GM21515 (cell line): Measurements from ENCODE around the gene DNASE1L1.

ENCODE experiments used
- ATAC-seq: cut with Tn5 transposase; IDR thresholded peaks from one replicate; pipeline ENCODE4 v1.9.1; 2021; ENCODE audit not compliant: unreplicated experiment

Gene DNASE1L1

GRCh38 chrX:154369449-154370299 is 39.4 kb downstream of the DNASE1L1 start:
- ATAC-seq: no peak

GRCh38 chrX:154368630-154369448 is 40.2 kb downstream of the DNASE1L1 start:
- ATAC-seq: no peak

- no peak for ATAC-seq
These were observed 41.4 kb downstream of the DNASE1L1 start for GRCh38 chrX:154367474-154368308.

- no peak for ATAC-seq
These were observed 42.4 kb downstream of the DNASE1L1 start for GRCh38 chrX:154366666-154367055.

- no peak for ATAC-seq
These were observed 42.9 kb downstream of the DNASE1L1 start for GRCh38 chrX:154365997-154366665.

- ATAC-seq: no peak
These were observed 43.9 kb downstream of the DNASE1L1 start for GRCh38 chrX:154365052-154365600.

- no peak for ATAC-seq
These were observed 45.2 kb downstream of the DNASE1L1 start for GRCh38 chrX:154363706-154364439.

GRCh38 chrX:154362085-154362742 is 46.8 kb downstream of the DNASE1L1 start:
- ATAC-seq: no peak

- ATAC-seq: no peak
These were observed 48.8 kb downstream of the DNASE1L1 start for GRCh38 chrX:154360155-154360713.

GRCh38 chrX:154359362-154360154 is 49.5 kb downstream of the DNASE1L1 start:
- ATAC-seq: no peak

- no peak for ATAC-seq
These were observed 50.2 kb downstream of the DNASE1L1 start for GRCh38 chrX:154358829-154359228.

- ATAC-seq: no peak
These were observed 51.0 kb downstream of the DNASE1L1 start for GRCh38 chrX:154358011-154358410.

GRCh38 chrX:154357205-154357604 is 51.8 kb downstream of the DNASE1L1 start:
- ATAC-seq: no peak

- no peak for ATAC-seq
These were observed 52.5 kb downstream of the DNASE1L1 start for GRCh38 chrX:154356596-154356995.

- no peak for ATAC-seq
These were observed 53.3 kb downstream of the DNASE1L1 start for GRCh38 chrX:154355776-154356140.

GRCh38 chrX:154355094-154355775 is 53.8 kb downstream of the DNASE1L1 start:
- no peak for ATAC-seq

- ATAC-seq: no peak
These were observed 54.5 kb downstream of the DNASE1L1 start for GRCh38 chrX:154354516-154354915.
